Neural progenitor cell (in vitro differentiated cells): Measurements from ENCODE around the gene LRRC37A. TPM values are rescaled to one million over a fixed set of nuclear protein-coding genes. Genes with fewer than 3 reads are reported as not detected.
"Not testable (repeated sequence)": the region's sequence is repeated elsewhere in the genome, so short reads cannot be mapped to it uniquely, and the experiment has no call there.

Experiments
- DNase-seq: peaks from one replicate; pipeline ENCODE4 v3.0.0-alpha.2; 2016; ENCODE audit warnings: low spot score
- H2AFZ ChIP-seq: fragments of 200-600 bp; sonication (generic); replicated peaks from 2 replicates; pipeline ENCODE4 v1.6.1; 2016; ENCODE audit warnings: antibody characterized with exemption
- H3F3A ChIP-seq: fragments of 200-600 bp; sonication (generic); 2 replicates; pipeline ENCODE4 v1.6.1; 2016; ENCODE audit warnings: antibody characterized with exemption, low read depth
- H3K27ac ChIP-seq: fragments of 200-600 bp; sonication (generic); 2 replicates; pipeline ENCODE4 v1.5.1; 2016; ENCODE audit warnings: mild to moderate bottlenecking
- H3K27me3 ChIP-seq: fragments of 200-600 bp; sonication (generic); 2 replicates; pipeline ENCODE4 v1.6.1; 2016; ENCODE audit warnings: mild to moderate bottlenecking, moderate library complexity
- H3K36me3 ChIP-seq: fragments of 200-600 bp; sonication (generic); 2 replicates; pipeline ENCODE4 v1.5.1; 2016
- H3K4me1 ChIP-seq: fragments of 200-600 bp; sonication (generic); 2 replicates; pipeline ENCODE4 v1.6.1; 2016; ENCODE audit warnings: mixed run types
- H3K4me2 ChIP-seq: fragments of 200-600 bp; sonication (generic); 2 replicates; pipeline ENCODE4 v1.6.1; 2016
- H3K4me3 ChIP-seq: fragments of 200-600 bp; sonication (generic); 2 replicates; pipeline ENCODE4 v1.5.1; 2016
- H3K79me2 ChIP-seq: fragments of 200-600 bp; sonication (generic); 2 replicates; pipeline ENCODE4 v1.6.1; 2016; ENCODE audit warnings: low read depth
- H3K9ac ChIP-seq: fragments of 200-600 bp; sonication (generic); 2 replicates; pipeline ENCODE4 v1.6.1; 2016
- H3K9me3 ChIP-seq: fragments of 200-600 bp; sonication (generic); 2 replicates; pipeline ENCODE4 v1.5.1; 2016; ENCODE audit warnings: low read depth
- H4K20me1 ChIP-seq: fragments of 200-600 bp; sonication (generic); 2 replicates; pipeline ENCODE4 v1.6.1; 2016; ENCODE audit warnings: low read depth
- H3K27ac Mint-ChIP-seq: 3 replicates; pipeline ENCODE4 v1.8.0; 2021; ENCODE audit warnings: mixed read lengths
- H3K27me3 Mint-ChIP-seq: 2 replicates; pipeline ENCODE4 v1.8.0; 2022; ENCODE audit warnings: low read depth, mild to moderate bottlenecking, inconsistent platforms, moderate library complexity, mixed read lengths; ENCODE audit not compliant: insufficient read depth
- H3K36me3 Mint-ChIP-seq: 3 replicates; pipeline ENCODE4 v1.8.0; 2021; ENCODE audit warnings: mixed read lengths
- H3K4me1 Mint-ChIP-seq: 3 replicates; pipeline ENCODE4 v1.8.0; 2021; ENCODE audit warnings: mixed read lengths
- H3K4me3 Mint-ChIP-seq: 3 replicates; pipeline ENCODE4 v1.8.0; 2021; ENCODE audit warnings: mild to moderate bottlenecking, moderate library complexity, mixed read lengths
- H3K9me3 Mint-ChIP-seq: 3 replicates; pipeline ENCODE4 v1.8.0; 2020; ENCODE audit warnings: mixed read lengths
- total RNA-seq: library from RNA; depleted of rRNA; stranded (reverse); fragments of >200 nt; gene quantifications from 2 replicates; pipeline ENCODE4 v1.2.3, GENCODE V29; 2015; ENCODE audit warnings: low replicate concordance
- TF ChIP-seq, protein P1 (sequence below): fragments of 200-600 bp; sonication (generic); IDR thresholded peaks from 2 replicates; pipeline ENCODE4 v1.5.1; 2017; ENCODE audit warnings: antibody characterized with exemption, mild to moderate bottlenecking

Gene LRRC37A
- total RNA-seq, 1 donor from 2014 or later = 7.9 TPM

DNA sequence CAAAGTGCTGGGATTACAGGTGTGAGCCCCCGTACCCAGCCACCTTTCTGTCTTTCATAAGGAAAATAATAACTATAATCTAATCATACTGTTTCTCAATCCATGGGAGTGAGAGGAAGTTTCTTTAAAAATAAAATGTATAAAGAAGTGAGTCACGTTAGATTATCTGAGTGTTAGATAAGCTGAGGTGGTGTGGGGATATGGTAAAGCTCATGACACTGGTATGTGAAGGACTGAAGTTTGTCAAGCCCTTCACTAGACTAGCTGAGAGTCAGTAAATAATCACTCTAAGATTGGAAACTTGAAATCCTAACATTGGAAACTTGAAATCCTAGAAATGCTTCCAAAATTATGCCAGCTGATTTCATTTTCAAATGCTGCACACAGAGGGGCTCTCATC, 9.4 kb upstream of the LRRC37A start:
- not testable (repeated sequence) for H3K27me3 ChIP-seq, H3K4me1 ChIP-seq, H3F3A ChIP-seq, H3K9me3 Mint-ChIP-seq, H3K4me2 ChIP-seq, H3K36me3 ChIP-seq, H3K9ac ChIP-seq, H3K4me3 Mint-ChIP-seq, H3K4me1 Mint-ChIP-seq, H3K27ac Mint-ChIP-seq, H3K27ac ChIP-seq, H3K36me3 Mint-ChIP-seq, H3K4me3 ChIP-seq, H2AFZ ChIP-seq, H3K27me3 Mint-ChIP-seq, DNase-seq, H3K9me3 ChIP-seq
- peaks cover 10% of the 10 kb centered on the region for H3K79me2 ChIP-seq
- peaks cover 14% of the 10 kb centered on the region for H4K20me1 ChIP-seq

DNA sequence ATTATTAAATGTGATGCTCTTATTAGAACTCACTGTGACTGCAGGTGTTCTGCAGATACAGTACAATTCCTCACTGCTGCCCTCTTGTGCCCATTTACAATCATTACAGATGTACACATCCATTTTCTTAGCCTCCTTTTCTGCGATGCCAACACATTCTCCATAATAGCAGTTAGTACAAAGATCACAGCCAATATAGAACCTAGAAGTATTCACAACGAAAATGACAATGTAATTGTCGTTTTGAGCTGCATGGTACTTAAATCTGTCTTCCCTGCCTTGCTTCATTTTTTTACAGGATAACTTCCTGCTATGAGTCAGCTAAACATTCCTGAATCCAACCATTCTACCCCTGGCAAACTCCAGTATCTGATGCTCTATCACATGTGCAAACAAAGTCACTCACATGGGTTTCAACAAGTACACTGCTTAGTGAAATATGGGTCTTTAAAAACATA, 8.1 kb upstream of the LRRC37A start:
- not testable (repeated sequence) for H3K27ac ChIP-seq, H3K36me3 Mint-ChIP-seq, H3K4me1 ChIP-seq, H3K4me3 ChIP-seq, H3K27me3 ChIP-seq, H3K4me2 ChIP-seq, H3K27ac Mint-ChIP-seq, H2AFZ ChIP-seq, H3K36me3 ChIP-seq, H3K9ac ChIP-seq, H3K27me3 Mint-ChIP-seq, H3K4me1 Mint-ChIP-seq, H3F3A ChIP-seq, H3K4me3 Mint-ChIP-seq, H3K9me3 Mint-ChIP-seq, H3K9me3 ChIP-seq
- peaks cover 14% of the 10 kb centered on the region for H4K20me1 ChIP-seq
- DNase-seq = peak; percentile 88
- H3K79me2 ChIP-seq = peaks cover 17% of the 10 kb centered on the region
- TF ChIP-seq, protein P1, sequence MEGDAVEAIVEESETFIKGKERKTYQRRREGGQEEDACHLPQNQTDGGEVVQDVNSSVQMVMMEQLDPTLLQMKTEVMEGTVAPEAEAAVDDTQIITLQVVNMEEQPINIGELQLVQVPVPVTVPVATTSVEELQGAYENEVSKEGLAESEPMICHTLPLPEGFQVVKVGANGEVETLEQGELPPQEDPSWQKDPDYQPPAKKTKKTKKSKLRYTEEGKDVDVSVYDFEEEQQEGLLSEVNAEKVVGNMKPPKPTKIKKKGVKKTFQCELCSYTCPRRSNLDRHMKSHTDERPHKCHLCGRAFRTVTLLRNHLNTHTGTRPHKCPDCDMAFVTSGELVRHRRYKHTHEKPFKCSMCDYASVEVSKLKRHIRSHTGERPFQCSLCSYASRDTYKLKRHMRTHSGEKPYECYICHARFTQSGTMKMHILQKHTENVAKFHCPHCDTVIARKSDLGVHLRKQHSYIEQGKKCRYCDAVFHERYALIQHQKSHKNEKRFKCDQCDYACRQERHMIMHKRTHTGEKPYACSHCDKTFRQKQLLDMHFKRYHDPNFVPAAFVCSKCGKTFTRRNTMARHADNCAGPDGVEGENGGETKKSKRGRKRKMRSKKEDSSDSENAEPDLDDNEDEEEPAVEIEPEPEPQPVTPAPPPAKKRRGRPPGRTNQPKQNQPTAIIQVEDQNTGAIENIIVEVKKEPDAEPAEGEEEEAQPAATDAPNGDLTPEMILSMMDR = peak; percentile 86

DNA sequence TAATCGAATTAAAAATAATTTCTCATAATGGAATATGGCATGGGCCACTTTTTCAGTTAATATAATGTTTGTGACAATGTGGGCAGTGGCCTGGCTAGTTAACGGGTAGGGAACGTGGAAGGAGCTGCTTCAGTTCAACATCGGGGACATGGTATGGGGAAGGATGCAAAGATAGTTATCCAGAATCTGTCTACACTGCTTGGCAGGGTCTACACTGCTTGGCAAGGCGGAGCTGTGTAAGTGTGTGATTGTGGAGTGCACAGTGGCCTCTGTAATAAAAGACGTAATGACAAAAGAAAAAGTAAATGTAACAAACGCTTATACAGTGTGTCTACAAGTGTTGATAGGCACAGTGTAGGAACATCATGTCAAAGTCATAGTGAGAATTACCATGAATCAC, 7.3 kb upstream of the LRRC37A start:
- Histone ChIP-seq H3K79me2 (peaks cover 17% of the 10 kb centered on the region), H4K20me1 (peaks cover 14% of the 10 kb centered on the region)
- H3K36me3 Mint-ChIP-seq, H3K9ac ChIP-seq, H3K4me3 ChIP-seq, H3K27ac ChIP-seq, H3K4me1 ChIP-seq, H3F3A ChIP-seq, H2AFZ ChIP-seq, H3K36me3 ChIP-seq, DNase-seq, H3K27me3 Mint-ChIP-seq, H3K27ac Mint-ChIP-seq, H3K9me3 ChIP-seq, H3K4me3 Mint-ChIP-seq, H3K27me3 ChIP-seq, H3K9me3 Mint-ChIP-seq, H3K4me2 ChIP-seq, H3K4me1 Mint-ChIP-seq: not testable (repeated sequence)

DNA sequence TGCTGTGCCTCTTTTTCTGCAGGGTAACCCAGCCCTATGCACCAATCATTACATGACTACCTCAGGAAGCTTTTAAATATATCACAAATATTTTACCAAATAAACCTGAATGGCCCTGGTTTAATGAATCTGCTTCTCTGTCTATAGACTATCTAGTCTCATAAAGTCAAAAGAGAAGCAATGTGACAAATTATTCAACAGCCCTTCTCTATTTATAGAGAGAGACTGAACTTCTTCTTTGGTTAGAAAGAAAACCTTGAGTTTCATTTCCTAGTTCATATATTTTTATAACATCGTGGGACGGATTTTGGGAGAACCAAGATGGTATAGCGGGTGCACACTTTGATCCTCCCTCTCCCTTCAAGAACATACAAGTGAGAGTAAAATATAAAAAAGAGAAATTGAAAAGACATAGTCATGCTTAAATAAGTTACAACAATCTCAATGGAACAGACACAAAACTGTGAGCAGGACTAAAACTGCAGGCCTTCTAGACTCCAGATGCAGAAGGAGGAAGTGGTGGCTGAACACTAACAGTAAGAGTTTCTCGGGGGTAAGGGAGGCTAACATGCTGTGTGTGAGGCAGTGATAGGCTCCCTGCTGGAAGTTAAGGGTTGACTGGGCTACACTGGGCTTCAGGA, 3.9 kb upstream of the LRRC37A start:
- DNase-seq, H3K9me3 Mint-ChIP-seq, H3K4me2 ChIP-seq, H4K20me1 ChIP-seq, H3K9me3 ChIP-seq, H3K79me2 ChIP-seq, H3F3A ChIP-seq, H3K9ac ChIP-seq, H3K4me1 ChIP-seq, H2AFZ ChIP-seq, H3K36me3 ChIP-seq, H3K4me1 Mint-ChIP-seq, H3K4me3 ChIP-seq, H3K27me3 Mint-ChIP-seq, H3K27me3 ChIP-seq, H3K27ac ChIP-seq, H3K4me3 Mint-ChIP-seq, H3K36me3 Mint-ChIP-seq: not testable (repeated sequence)
- peak overlapping the region; percentile 68 for H3K27ac Mint-ChIP-seq

DNA sequence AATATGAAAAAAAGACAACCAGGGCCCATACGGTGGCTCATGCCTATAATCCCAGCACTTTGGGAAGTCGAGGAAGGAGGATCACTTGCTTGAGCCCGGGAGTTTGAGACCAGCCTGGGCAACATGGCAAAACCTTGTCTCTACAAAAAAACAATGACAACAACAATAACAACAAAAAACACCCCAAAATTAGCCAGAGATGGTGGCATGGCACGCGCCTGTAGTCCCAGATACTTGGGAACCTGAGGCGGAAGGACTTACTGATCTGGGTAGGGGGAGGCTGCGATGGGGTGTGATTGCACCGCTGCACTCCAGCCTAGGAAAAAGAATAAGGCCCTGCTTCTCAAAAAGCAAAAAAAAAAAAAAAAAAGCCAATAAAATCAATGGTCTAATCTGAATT, 3.3 kb upstream of the LRRC37A start:
- not testable (repeated sequence) for DNase-seq

DNA sequence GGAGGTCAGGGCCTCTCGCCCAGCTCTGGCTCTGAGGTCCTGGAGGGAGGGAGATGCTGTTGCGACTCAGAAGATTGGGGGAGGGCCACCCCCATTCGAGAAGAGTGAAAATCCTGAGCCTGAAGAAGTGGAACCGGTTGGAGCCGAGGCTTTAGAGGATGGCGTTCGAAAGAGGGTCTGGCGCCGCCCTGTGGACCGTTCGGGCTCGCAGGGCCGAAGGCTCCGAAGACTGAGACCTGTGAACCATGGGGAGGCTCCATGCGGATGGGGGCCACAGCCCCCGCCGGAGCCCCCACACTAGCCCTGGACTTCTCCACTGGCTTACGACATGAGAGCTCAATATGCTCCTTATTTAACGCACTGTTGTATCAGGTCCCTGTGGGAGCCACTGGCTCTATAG, 46.3 kb downstream of the LRRC37A start:
- H3K9me3 Mint-ChIP-seq, H3K9me3 ChIP-seq, H3K27me3 Mint-ChIP-seq, H3F3A ChIP-seq, H3K27ac ChIP-seq, H3K27me3 ChIP-seq, H3K9ac ChIP-seq, H4K20me1 ChIP-seq, H3K4me1 Mint-ChIP-seq, H2AFZ ChIP-seq, H3K79me2 ChIP-seq, H3K4me3 Mint-ChIP-seq, DNase-seq, H3K27ac Mint-ChIP-seq, H3K4me1 ChIP-seq, H3K36me3 Mint-ChIP-seq, H3K36me3 ChIP-seq, H3K4me3 ChIP-seq, H3K4me2 ChIP-seq: not testable (repeated sequence)

More for the DNA sequence above, 3.3 kb upstream of the LRRC37A start:
- H3K9ac ChIP-seq, H2AFZ ChIP-seq, H3K4me3 Mint-ChIP-seq, H3K4me3 ChIP-seq, H3K27me3 ChIP-seq, H3K9me3 ChIP-seq, H3K4me1 Mint-ChIP-seq, H3K36me3 Mint-ChIP-seq, H3F3A ChIP-seq, H3K27ac ChIP-seq, H3K4me2 ChIP-seq, H3K36me3 ChIP-seq, H3K79me2 ChIP-seq, H3K27ac Mint-ChIP-seq, H3K9me3 Mint-ChIP-seq, H3K4me1 ChIP-seq, H3K27me3 Mint-ChIP-seq, H4K20me1 ChIP-seq: not testable (repeated sequence)

DNA sequence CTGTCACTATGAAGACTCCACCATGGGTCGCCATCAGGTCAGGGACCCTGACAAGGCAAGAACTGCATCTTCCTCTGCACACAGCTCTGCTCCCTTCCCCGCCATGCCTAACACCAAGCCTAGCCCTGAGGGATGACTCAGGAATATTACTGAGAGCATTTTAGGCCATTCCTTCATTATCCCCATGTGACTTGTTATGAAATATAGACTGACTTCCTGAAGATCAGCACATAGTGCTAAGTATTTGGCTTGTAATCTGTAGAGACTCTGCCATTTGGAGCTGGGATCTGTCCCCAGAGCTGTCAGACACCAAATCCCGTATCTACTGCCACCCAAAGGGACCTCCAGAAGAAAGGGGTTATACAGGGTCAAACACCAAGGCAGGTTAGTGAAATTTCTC, 47.2 kb downstream of the LRRC37A start:
- not testable (repeated sequence) for H3K4me2 ChIP-seq, H3K79me2 ChIP-seq, H3K4me3 ChIP-seq, H3F3A ChIP-seq, DNase-seq, H4K20me1 ChIP-seq, H3K27me3 Mint-ChIP-seq, H3K4me3 Mint-ChIP-seq, H3K4me1 ChIP-seq, H2AFZ ChIP-seq, H3K4me1 Mint-ChIP-seq, H3K9ac ChIP-seq, H3K9me3 ChIP-seq, H3K9me3 Mint-ChIP-seq, H3K36me3 Mint-ChIP-seq, H3K36me3 ChIP-seq, H3K27ac ChIP-seq, H3K27me3 ChIP-seq, H3K27ac Mint-ChIP-seq

DNA sequence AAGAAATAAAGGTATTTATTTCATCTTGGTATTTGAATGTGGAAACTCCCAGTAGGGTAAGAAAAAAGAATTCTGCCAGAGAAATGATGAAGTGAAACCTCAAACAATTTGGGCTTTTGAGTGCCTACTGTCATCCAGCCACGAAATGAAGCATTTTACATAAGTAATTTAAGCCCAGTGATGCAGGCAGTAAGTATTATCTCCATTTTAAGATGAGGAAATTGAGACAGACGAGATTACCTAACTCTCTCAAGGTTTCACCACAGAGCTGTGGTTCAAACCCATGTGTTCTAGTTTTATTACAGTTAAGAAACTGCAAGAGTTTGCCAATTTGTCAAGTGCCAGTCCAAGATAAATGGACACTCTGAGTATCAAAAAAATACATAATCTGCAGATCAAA, 53.4 kb downstream of the LRRC37A start:
- not testable (repeated sequence) for H3K36me3 Mint-ChIP-seq, H3K36me3 ChIP-seq, H3F3A ChIP-seq, H3K4me3 Mint-ChIP-seq, H3K79me2 ChIP-seq, H4K20me1 ChIP-seq, H3K9ac ChIP-seq, H3K9me3 Mint-ChIP-seq, H2AFZ ChIP-seq, H3K4me3 ChIP-seq, H3K27ac ChIP-seq, H3K4me2 ChIP-seq, H3K4me1 Mint-ChIP-seq, DNase-seq, H3K27me3 Mint-ChIP-seq, H3K27ac Mint-ChIP-seq, H3K9me3 ChIP-seq, H3K27me3 ChIP-seq, H3K4me1 ChIP-seq
